PC-3 (cell line): Measurements from ENCODE around the gene XPNPEP1. TPM values are rescaled to one million over a fixed set of nuclear protein-coding genes. Genes with fewer than 3 reads are reported as not detected.

ENCODE experiments used
- ATAC-seq: fragments of 200-7000 bp; cut with Tn5 transposase; 2 replicates; pipeline ENCODE4 v1.9.1; 2020; ENCODE audit warnings: mild to moderate bottlenecking, moderate library complexity
- BruUV-seq: library from RNA; stranded (reverse); fragments of 400-500 nt; replicated peaks from 2 replicates; lab custom pipeline; 2021; lab: Mats Ljungman, UMichigan
- CTCF ChIA-PET: fragments of 300-600 bp; sonication (Branson Sonifier 250); formaldehyde crosslinking; loops from one replicate; lab custom pipeline; 2022; ENCODE audit warnings: antibody characterized with exemption; lab: Charles Lee
- POLR2A ChIA-PET: fragments of 300-600 bp; sonication (Branson Sonifier 250); formaldehyde crosslinking; loops from one replicate; lab custom pipeline; 2022; ENCODE audit warnings: antibody characterized with exemption; ENCODE audit not compliant: unreplicated experiment; lab: Charles Lee
- DNase-seq: peaks from one replicate; pipeline ENCODE4 v3.0.0-alpha.2; 2015
- H2AFZ ChIP-seq: fragments of 300-600 bp; sonication (generic); 2 replicates; pipeline ENCODE4 v1.6.0; 2016; ENCODE audit warnings: antibody characterized with exemption, low read length
- H3F3A ChIP-seq: fragments of 300-600 bp; sonication (generic); one replicate; pipeline ENCODE4 v1.6.0; 2017; ENCODE audit warnings: antibody characterized with exemption, low read length, control low read depth, mild to moderate bottlenecking; ENCODE audit not compliant: unreplicated experiment
- H3K27ac ChIP-seq: fragments of 300-600 bp; sonication (generic); 2 replicates; pipeline ENCODE4 v1.5.1; 2016; ENCODE audit warnings: mild to moderate bottlenecking, low read length
- H3K27me3 ChIP-seq: fragments of 300-600 bp; sonication (generic); 2 replicates; pipeline ENCODE4 v1.6.1; 2016; ENCODE audit warnings: low read length, mixed read lengths
- H3K36me3 ChIP-seq: fragments of 300-600 bp; sonication (generic); 2 replicates; pipeline ENCODE4 v1.6.1; 2016; ENCODE audit warnings: low read depth, mixed run types, low read length, mixed read lengths
- H3K4me1 ChIP-seq: fragments of 300-600 bp; sonication (generic); 2 replicates; pipeline ENCODE4 v1.5.1; 2016; ENCODE audit warnings: low read length; ENCODE audit not compliant: insufficient read depth
- H3K4me2 ChIP-seq: fragments of 300-600 bp; sonication (generic); 2 replicates; pipeline ENCODE4 v1.6.0; 2016; ENCODE audit warnings: low read length
- H3K4me3 ChIP-seq: fragments of 300-600 bp; sonication (generic); 2 replicates; pipeline ENCODE4 v1.5.1; 2016; ENCODE audit warnings: mild to moderate bottlenecking, low read length, mixed read lengths
- H3K79me2 ChIP-seq: fragments of 300-600 bp; sonication (generic); 2 replicates; pipeline ENCODE4 v1.6.1; 2017; ENCODE audit warnings: low read length, mixed read lengths
- H3K9ac ChIP-seq: fragments of 300-600 bp; sonication (generic); 2 replicates; pipeline ENCODE4 v1.6.0; 2016; ENCODE audit warnings: mild to moderate bottlenecking, low read length
- H3K9me2 ChIP-seq: fragments of 300-600 bp; sonication (generic); replicated peaks from 2 replicates; pipeline ENCODE4 v1.6.1; 2016; ENCODE audit warnings: mixed run types, low read length, mixed read lengths
- H3K9me3 ChIP-seq: fragments of 300-600 bp; sonication (generic); 2 replicates; pipeline ENCODE4 v1.6.1; 2016; ENCODE audit warnings: low read length, mixed read lengths
- H4K20me1 ChIP-seq: fragments of 300-600 bp; sonication (generic); 2 replicates; pipeline ENCODE4 v1.6.1; 2016; ENCODE audit warnings: low read length, mixed read lengths
- CTCF ChIP-seq: fragments of 300-600 bp; sonication (generic); conservative IDR thresholded peaks from 2 replicates; pipeline ENCODE4 v1.5.1; 2017; ENCODE audit warnings: antibody characterized with exemption, low read depth, mild to moderate bottlenecking, low read length
- EZH2 ChIP-seq: fragments of 300-600 bp; sonication (generic); IDR thresholded peaks from one replicate; pipeline ENCODE4 v1.6.1; 2017; ENCODE audit warnings: antibody characterized with exemption, mild to moderate bottlenecking, low read length; ENCODE audit not compliant: unreplicated experiment
- EZH2phosphoT487 ChIP-seq: fragments of 300-600 bp; sonication (generic); IDR thresholded peaks from 2 replicates; pipeline ENCODE4 v1.6.1; 2018; ENCODE audit warnings: mild to moderate bottlenecking, antibody characterized with exemption, low read length, borderline replicate concordance
- intact Hi-C: fragments of 100-400 bp; cut with micrococcal nuclease; formaldehyde crosslinking; loops from 2 replicates; pipeline ENCODE4 v1.9.0; 2023
- total RNA-seq: library from RNA; depleted of rRNA; stranded (reverse); fragments of >200 nt; gene quantifications from 2 replicates; pipeline ENCODE4 v1.2.3, GENCODE V29; 2014

The XPNPEP1 gene
- total RNA-seq, 1 experiment from 2014 or later: 77.3 TPM

- Histone ChIP-seq H4K20me1 (no peaks in the 10 kb centered on the region), H3K27me3 (no peaks in the 10 kb centered on the region), H3K27ac (no peak overlapping the region), H2AFZ (no peak overlapping the region), H3K9me2 (no peaks in the 10 kb centered on the region), H3K79me2 (no peaks in the 10 kb centered on the region), H3K4me3 (no peak overlapping the region), H3K9me3 (no peaks in the 10 kb centered on the region), H3K9ac (no peak overlapping the region), H3F3A (no peaks in the 10 kb centered on the region), H3K4me1 (0 out of 2 replicates have a peak, but pooled peaks cover 3% of the 10 kb centered on the region), H3K36me3 (no peaks in the 10 kb centered on the region), H3K4me2 (no peak overlapping the region)
- TF ChIP-seq EZH2 (no peak), CTCF (no peak), EZH2phosphoT487 (no peak)
- ATAC-seq: no peak
- DNase-seq: no peak
- CTCF ChIA-PET: no interaction called here
- BruUV-seq: no TSS peak
- POLR2A ChIA-PET: no interaction called here
- intact Hi-C loops: no loop called here
Observed at GRCh38 chr10:109928475-109928891, 5.2 kb upstream of the XPNPEP1 start.

- H3K9me3 ChIP-seq: no peaks in the 10 kb centered on the region
- H3K4me1 ChIP-seq: peaks cover 11% of the 10 kb centered on the region
- no peaks in the 10 kb centered on the region for H3K27me3 ChIP-seq
- intact Hi-C loops: no loop called here
- H3K36me3 ChIP-seq: no peaks in the 10 kb centered on the region
- TF ChIP-seq EZH2: no peak
- no peak for TF ChIP-seq CTCF
- no peak for TF ChIP-seq EZH2phosphoT487
- ATAC-seq (no peak), DNase-seq (no peak)
- ChIA-PET CTCF (no interaction called here), POLR2A (no interaction called here)
- no peak overlapping the region for H3K9ac ChIP-seq
- H3K4me3 ChIP-seq: no peak overlapping the region
- no peaks in the 10 kb centered on the region for H3F3A ChIP-seq
- no peak overlapping the region for H3K4me2 ChIP-seq
- H3K79me2 ChIP-seq: peaks cover 12% of the 10 kb centered on the region
- H3K27ac ChIP-seq: no peak overlapping the region
- H2AFZ ChIP-seq: no peak overlapping the region
- no peaks in the 10 kb centered on the region for H4K20me1 ChIP-seq
- no TSS peak for BruUV-seq
- H3K9me2 ChIP-seq: no peaks in the 10 kb centered on the region
Observed at GRCh38 chr10:109926825-109927224, 3.5 kb upstream of the XPNPEP1 start.

GRCh38 chr10:109926061-109926745 is 2.9 kb upstream of the XPNPEP1 start:
- no peak for TF ChIP-seq EZH2
- no peak for TF ChIP-seq EZH2phosphoT487
- no peak for TF ChIP-seq CTCF
- no TSS peak for BruUV-seq
- Histone ChIP-seq H3K79me2 (peaks cover 18% of the 10 kb centered on the region), H2AFZ (no peak overlapping the region), H3K9me2 (no peaks in the 10 kb centered on the region), H3K4me3 (no peak overlapping the region), H3K4me1 (peaks cover 11% of the 10 kb centered on the region), H4K20me1 (no peaks in the 10 kb centered on the region), H3K27me3 (no peaks in the 10 kb centered on the region), H3K36me3 (no peaks in the 10 kb centered on the region), H3K27ac (no peak overlapping the region), H3K4me2 (no peak overlapping the region), H3F3A (no peaks in the 10 kb centered on the region), H3K9ac (no peak overlapping the region), H3K9me3 (no peaks in the 10 kb centered on the region)
- DNase-seq (no peak), ATAC-seq (no peak)
- intact Hi-C loops: no loop called here
- ChIA-PET CTCF (no interaction called here), POLR2A (no interaction called here)
